ENCODE results near the gene COL4A6.

COL4A6 gene

GRCh38 chrX:108348525-108348924 lies 89.7 kb downstream of the COL4A6 start:
- TF ChIP-seq EZH2 (IDR thresholded peaks at IDR 0.05; ENCODE audit: borderline replicate concordance, low read length) = no peak
- TF ChIP-seq, protein P1, sequence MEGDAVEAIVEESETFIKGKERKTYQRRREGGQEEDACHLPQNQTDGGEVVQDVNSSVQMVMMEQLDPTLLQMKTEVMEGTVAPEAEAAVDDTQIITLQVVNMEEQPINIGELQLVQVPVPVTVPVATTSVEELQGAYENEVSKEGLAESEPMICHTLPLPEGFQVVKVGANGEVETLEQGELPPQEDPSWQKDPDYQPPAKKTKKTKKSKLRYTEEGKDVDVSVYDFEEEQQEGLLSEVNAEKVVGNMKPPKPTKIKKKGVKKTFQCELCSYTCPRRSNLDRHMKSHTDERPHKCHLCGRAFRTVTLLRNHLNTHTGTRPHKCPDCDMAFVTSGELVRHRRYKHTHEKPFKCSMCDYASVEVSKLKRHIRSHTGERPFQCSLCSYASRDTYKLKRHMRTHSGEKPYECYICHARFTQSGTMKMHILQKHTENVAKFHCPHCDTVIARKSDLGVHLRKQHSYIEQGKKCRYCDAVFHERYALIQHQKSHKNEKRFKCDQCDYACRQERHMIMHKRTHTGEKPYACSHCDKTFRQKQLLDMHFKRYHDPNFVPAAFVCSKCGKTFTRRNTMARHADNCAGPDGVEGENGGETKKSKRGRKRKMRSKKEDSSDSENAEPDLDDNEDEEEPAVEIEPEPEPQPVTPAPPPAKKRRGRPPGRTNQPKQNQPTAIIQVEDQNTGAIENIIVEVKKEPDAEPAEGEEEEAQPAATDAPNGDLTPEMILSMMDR (IDR thresholded peaks at IDR 0.05; ENCODE audit: low read length) = no peak
- Histone ChIP-seq H3K4me3 (ENCODE audit: low read depth, low read length, poor library complexity, severe bottlenecking) (no peak overlapping the region), H3K79me2 (ENCODE audit: insufficient read depth, low read length) (no peaks in the 10 kb centered on the region), H3F3A (ENCODE audit: insufficient read depth, low read length) (no peaks in the 10 kb centered on the region), H3K27me3 (ENCODE audit: insufficient read depth, low read length) (no peaks in the 10 kb centered on the region), H3K36me3 (ENCODE audit: insufficient read depth, low read length) (no peaks in the 10 kb centered on the region), H3K4me2 (ENCODE audit: low read length) (no peak overlapping the region), H3K9ac (ENCODE audit: low read length) (no peak overlapping the region), H3K4me1 (ENCODE audit: insufficient read depth, low read length, severe bottlenecking) (no peaks in the 10 kb centered on the region), H3K9me3 (ENCODE audit: low read length) (no peaks in the 10 kb centered on the region), H3K9me2 (ENCODE audit: low read depth, low read length) (no peaks in the 10 kb centered on the region), H2AFZ (ENCODE audit: low read length) (no peak overlapping the region), H4K20me1 (ENCODE audit: insufficient read depth, low read length) (no peaks in the 10 kb centered on the region), H3K27ac (ENCODE audit: low read depth, low read length, poor library complexity, severe bottlenecking) (no peak overlapping the region)

- no peak overlapping the region for H3K4me3 ChIP-seq (ENCODE audit: low read depth, low read length, poor library complexity, severe bottlenecking)
Measured at GRCh38 chrX:108347800-108348199, 90.4 kb downstream of the COL4A6 start.

GRCh38 chrX:108344216-108344615 lies 94.0 kb downstream of the COL4A6 start:
- Histone ChIP-seq H3F3A (ENCODE audit: insufficient read depth, low read length) (no peaks in the 10 kb centered on the region), H3K9me3 (ENCODE audit: low read length) (no peaks in the 10 kb centered on the region), H4K20me1 (ENCODE audit: insufficient read depth, low read length) (no peaks in the 10 kb centered on the region), H3K27ac (ENCODE audit: low read depth, low read length, poor library complexity, severe bottlenecking) (no peak overlapping the region), H3K4me3 (ENCODE audit: low read depth, low read length, poor library complexity, severe bottlenecking) (no peak overlapping the region), H3K9me2 (ENCODE audit: low read depth, low read length) (no peaks in the 10 kb centered on the region), H3K4me1 (ENCODE audit: insufficient read depth, low read length, severe bottlenecking) (no peaks in the 10 kb centered on the region), H3K27me3 (ENCODE audit: insufficient read depth, low read length) (no peaks in the 10 kb centered on the region), H3K36me3 (ENCODE audit: insufficient read depth, low read length) (no peaks in the 10 kb centered on the region), H3K9ac (ENCODE audit: low read length) (no peak overlapping the region), H2AFZ (ENCODE audit: low read length) (no peak overlapping the region), H3K4me2 (ENCODE audit: low read length) (no peak overlapping the region), H3K79me2 (ENCODE audit: insufficient read depth, low read length) (no peaks in the 10 kb centered on the region)
- TF ChIP-seq, protein P1 (IDR thresholded peaks at IDR 0.05; ENCODE audit: low read length) = no peak
- no peak for TF ChIP-seq EZH2 (IDR thresholded peaks at IDR 0.05; ENCODE audit: borderline replicate concordance, low read length)

More at GRCh38 chrX:108347800-108348199, 90.4 kb downstream of the COL4A6 start:
- Histone ChIP-seq H3K9ac (ENCODE audit: low read length) (no peak overlapping the region), H3F3A (ENCODE audit: insufficient read depth, low read length) (no peaks in the 10 kb centered on the region), H2AFZ (ENCODE audit: low read length) (no peak overlapping the region), H3K4me2 (ENCODE audit: low read length) (no peak overlapping the region), H3K9me2 (ENCODE audit: low read depth, low read length) (no peaks in the 10 kb centered on the region), H3K79me2 (ENCODE audit: insufficient read depth, low read length) (no peaks in the 10 kb centered on the region), H3K36me3 (ENCODE audit: insufficient read depth, low read length) (no peaks in the 10 kb centered on the region), H3K27ac (ENCODE audit: low read depth, low read length, poor library complexity, severe bottlenecking) (no peak overlapping the region), H3K4me1 (ENCODE audit: insufficient read depth, low read length, severe bottlenecking) (no peaks in the 10 kb centered on the region), H3K9me3 (ENCODE audit: low read length) (no peaks in the 10 kb centered on the region), H4K20me1 (ENCODE audit: insufficient read depth, low read length) (no peaks in the 10 kb centered on the region), H3K27me3 (ENCODE audit: insufficient read depth, low read length) (no peaks in the 10 kb centered on the region)
- TF ChIP-seq, protein P1 (IDR thresholded peaks at IDR 0.05; ENCODE audit: low read length) = no peak
- no peak for TF ChIP-seq EZH2 (IDR thresholded peaks at IDR 0.05; ENCODE audit: borderline replicate concordance, low read length)

All from OCI-LY1 (cell line).